ENCODE data around the gene SPI1. TPM values are rescaled to one million over a fixed set of nuclear protein-coding genes. Genes with fewer than 3 reads are reported as not detected.
A peak's percentile ranks its signal among the peaks of the same experiment; 100 is the strongest.

Gene SPI1
- total RNA-seq, 2 donors from 2014 or later = 7.5 to 23.1 TPM

DNA sequence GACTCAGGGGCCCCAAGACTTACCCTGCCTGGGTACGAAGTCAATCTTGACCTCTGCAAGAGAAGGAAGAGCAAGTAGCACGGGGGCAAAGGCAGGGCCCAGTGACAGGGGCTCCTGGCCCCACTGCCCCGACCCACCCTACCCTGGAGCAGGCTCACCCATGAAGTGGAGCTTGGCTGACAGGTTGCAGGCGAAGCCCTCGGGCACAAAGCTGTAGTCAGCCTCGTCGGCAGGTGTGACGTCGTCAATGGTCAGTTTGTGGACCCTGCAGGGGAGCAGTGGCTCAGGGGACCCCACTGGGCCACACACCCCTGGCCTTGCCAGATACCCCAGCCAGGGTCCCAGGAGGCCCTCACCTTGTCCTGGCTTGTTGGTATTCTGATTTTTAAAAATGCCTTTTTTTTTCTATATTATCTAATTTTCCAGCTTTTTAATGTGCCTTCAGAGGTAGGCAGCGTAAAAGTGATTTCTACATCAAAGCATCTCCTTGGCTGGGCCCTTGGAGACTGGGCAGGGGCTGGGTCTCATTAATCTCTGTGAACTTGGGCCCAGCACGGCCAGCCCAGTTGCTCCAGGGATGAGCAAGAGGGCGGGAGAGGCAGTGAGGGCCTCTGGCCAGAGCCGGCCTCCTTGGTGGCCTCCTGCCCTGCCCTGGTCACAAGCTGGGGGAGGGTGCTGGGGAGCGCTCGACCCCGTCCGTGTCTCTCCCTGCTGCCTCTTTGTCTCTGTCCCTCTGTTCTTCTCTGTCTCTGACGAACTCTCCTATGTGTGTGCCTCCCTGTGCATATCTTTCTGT is 37.2 kb downstream of the SPI1 start:
- Histone ChIP-seq H3K9me3 (no peaks in the 10 kb centered on the region), H3K36me3 (peaks cover 87% of the 10 kb centered on the region), H3K27ac (no peak overlapping the region), H3K4me1 (peaks cover 0 to 5% of the 10 kb centered on the region in 2 donors), H3K27me3 (no peaks in the 10 kb centered on the region), H3K4me3 (no peak overlapping the region)
- TF ChIP-seq, protein P1, sequence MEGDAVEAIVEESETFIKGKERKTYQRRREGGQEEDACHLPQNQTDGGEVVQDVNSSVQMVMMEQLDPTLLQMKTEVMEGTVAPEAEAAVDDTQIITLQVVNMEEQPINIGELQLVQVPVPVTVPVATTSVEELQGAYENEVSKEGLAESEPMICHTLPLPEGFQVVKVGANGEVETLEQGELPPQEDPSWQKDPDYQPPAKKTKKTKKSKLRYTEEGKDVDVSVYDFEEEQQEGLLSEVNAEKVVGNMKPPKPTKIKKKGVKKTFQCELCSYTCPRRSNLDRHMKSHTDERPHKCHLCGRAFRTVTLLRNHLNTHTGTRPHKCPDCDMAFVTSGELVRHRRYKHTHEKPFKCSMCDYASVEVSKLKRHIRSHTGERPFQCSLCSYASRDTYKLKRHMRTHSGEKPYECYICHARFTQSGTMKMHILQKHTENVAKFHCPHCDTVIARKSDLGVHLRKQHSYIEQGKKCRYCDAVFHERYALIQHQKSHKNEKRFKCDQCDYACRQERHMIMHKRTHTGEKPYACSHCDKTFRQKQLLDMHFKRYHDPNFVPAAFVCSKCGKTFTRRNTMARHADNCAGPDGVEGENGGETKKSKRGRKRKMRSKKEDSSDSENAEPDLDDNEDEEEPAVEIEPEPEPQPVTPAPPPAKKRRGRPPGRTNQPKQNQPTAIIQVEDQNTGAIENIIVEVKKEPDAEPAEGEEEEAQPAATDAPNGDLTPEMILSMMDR (IDR thresholded peaks at IDR 0.05) = no peak
- no peak for DNase-seq (ENCODE audit: low spot score)

DNA sequence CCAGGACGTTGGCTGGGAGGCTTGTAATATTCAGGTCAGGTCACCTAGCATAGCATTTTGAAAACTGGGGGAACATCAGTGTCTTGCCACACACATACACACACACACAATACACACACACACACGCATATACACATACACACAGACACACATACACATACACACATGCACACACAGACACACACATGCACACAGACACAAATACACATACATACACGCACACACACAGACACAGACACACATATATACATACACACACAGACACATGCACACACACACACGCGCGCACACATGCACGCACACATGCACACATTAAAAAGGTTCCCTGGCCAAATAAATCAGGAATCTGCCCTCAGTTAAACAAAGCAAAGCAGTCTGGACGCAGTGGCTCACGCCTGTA is 38.3 kb downstream of the SPI1 start:
- Histone ChIP-seq H3K4me1 (peaks cover 0 to 5% of the 10 kb centered on the region in 2 donors), H3K9me3 (no peaks in the 10 kb centered on the region), H3K27me3 (no peaks in the 10 kb centered on the region), H3K36me3 (peaks cover 86% of the 10 kb centered on the region), H3K4me3 (no peak overlapping the region), H3K27ac (no peak overlapping the region)
- TF ChIP-seq, protein P1 (IDR thresholded peaks at IDR 0.05) = no peak
- DNase-seq (ENCODE audit: low spot score) = no peak

DNA sequence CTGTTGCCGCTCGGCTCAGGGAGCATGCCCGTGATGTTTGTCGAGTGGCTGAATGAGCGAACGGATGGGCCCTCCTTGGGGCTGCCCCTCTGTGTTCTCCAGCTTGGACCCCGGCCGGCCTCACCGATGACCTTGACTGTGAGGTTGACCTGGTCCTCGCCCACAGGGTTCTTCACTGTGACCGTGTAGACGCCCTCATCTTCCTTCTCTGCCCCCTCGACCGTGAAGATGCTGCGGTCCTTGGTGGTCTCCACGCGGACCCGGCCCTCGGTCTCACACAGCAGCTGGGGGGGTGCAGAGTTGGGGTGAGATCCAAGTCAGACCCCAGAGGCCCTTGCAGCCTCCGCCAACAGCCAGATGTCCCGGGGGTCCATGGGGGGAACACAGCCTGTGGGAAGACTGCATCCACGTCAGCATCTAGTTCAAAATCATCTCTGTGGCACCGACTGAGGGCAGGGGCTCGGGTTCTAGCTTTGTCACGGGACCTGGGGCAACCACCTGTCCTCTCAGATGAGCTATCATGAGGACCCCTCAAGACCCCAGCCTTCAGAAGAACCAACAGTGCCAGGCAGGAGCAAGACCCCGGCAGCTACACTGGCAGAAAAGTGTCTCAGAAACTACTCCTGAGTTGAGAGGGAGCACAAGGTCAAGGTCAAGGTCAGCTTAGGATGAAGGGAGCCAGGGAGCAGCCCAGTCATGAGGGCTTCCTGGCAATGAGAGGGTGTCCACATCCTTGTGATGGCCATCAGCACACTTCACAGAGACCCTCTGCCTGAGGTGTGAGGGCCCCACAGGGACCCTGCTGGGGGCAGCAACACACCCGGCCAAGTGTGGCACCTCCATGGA is 39.7 kb downstream of the SPI1 start:
- no peaks in the 10 kb centered on the region for H3K27me3 ChIP-seq
- H3K9me3 ChIP-seq = no peaks in the 10 kb centered on the region
- peaks cover 0 to 5% of the 10 kb centered on the region in 2 donors for H3K4me1 ChIP-seq
- H3K36me3 ChIP-seq = peaks cover 86% of the 10 kb centered on the region
- H3K4me3 ChIP-seq = no peak overlapping the region
- DNase-seq (ENCODE audit: low spot score) = no peak
- TF ChIP-seq, protein P1 (IDR thresholded peaks at IDR 0.05) = no peak
- peak overlapping the region; percentile 13 to 35 for H3K27ac ChIP-seq

DNA sequence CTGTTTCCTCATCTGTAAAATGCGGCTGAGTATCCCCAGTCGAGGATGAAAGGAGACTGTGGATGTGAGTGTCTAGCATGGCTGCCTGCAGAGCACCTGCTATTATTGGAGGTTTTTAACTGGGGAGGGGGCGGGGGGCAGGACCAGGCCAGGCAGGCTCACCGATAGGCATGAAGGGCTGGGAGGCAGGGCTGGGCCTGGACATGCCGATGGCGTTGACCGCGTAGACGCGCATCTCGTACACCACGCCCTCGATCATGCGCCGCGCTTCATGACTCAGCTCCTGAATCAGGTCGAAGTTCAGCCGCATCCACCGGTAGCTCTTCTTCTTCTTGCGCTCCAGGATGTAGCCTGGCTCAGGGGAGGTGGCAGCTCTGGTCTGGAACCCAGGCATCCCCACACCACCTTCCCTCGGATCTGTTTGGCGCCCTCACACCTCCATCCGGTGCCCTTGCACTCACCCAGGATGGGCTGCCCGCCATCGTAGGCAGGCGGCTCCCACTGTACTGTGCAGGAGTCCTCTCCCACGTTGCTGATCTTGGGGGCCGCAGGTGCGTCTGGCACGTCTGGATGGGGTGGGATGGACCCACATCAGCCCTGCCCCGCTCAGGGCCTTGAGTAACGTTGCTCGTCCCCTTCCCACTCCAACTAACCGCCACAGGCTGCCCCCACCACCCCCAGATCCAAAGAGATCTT is 41.0 kb downstream of the SPI1 start:
- peaks cover 0 to 12% of the 10 kb centered on the region in 2 donors for H3K4me1 ChIP-seq
- peak overlapping the region; percentile 31 to 32 for H3K27ac ChIP-seq
- H3K36me3 ChIP-seq = peaks cover 88% of the 10 kb centered on the region
- H3K4me3 ChIP-seq = no peak overlapping the region
- H3K9me3 ChIP-seq = no peaks in the 10 kb centered on the region
- no peak for DNase-seq (ENCODE audit: low spot score)
- TF ChIP-seq, protein P1 (IDR thresholded peaks at IDR 0.05) = no peak
- H3K27me3 ChIP-seq = no peaks in the 10 kb centered on the region

DNA sequence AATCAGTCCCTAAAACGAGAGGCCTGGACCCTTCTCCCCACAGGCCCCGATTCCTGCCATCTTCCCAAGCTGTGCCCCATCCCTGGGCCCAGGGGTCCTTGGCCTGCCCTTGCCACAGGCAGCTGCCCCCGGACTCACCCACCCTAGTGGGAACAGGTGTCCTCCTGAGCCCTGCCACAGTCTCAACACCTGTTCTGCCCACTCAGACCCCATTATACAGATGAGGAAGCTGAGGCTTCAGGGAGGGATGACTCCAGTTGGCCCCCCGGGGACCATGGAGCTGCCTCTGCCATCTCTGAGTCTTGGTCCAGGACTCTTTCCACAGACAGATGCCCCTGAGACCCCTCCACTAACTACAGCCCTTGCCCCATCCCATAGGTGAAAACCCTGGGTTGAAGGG is 41.8 kb downstream of the SPI1 start:
- Histone ChIP-seq H3K27ac (peak overlapping the region; percentile 31 to 32), H3K36me3 (peaks cover 92% of the 10 kb centered on the region), H3K9me3 (no peaks in the 10 kb centered on the region), H3K4me3 (no peak overlapping the region), H3K27me3 (no peaks in the 10 kb centered on the region), H3K4me1 (peaks cover 0 to 20% of the 10 kb centered on the region in 2 donors)
- DNase-seq (ENCODE audit: low spot score) = no peak
- TF ChIP-seq, protein P1 (IDR thresholded peaks at IDR 0.05) = no peak
